LNCaP clone FGC (cell line): Measurements from ENCODE around the gene HMGCLL1.

Experiments
- DNase-seq: peaks from one replicate; pipeline ENCODE4 v3.0.0-alpha.2; 2011; ENCODE audit warnings: low read depth
- H3K4me3 ChIP-seq: 2 replicates; pipeline ENCODE4 v1.5.1; 2011; ENCODE audit warnings: mild to moderate bottlenecking, low read depth, low read length, control low read depth
- TF ChIP-seq, protein P1 (sequence below): IDR thresholded peaks from 2 replicates; pipeline ENCODE4 v1.5.1; 2012; ENCODE audit warnings: mild to moderate bottlenecking; ENCODE audit not compliant: control insufficient read depth, insufficient read depth; ENCODE audit errors: extremely low read depth

Gene HMGCLL1

DNA sequence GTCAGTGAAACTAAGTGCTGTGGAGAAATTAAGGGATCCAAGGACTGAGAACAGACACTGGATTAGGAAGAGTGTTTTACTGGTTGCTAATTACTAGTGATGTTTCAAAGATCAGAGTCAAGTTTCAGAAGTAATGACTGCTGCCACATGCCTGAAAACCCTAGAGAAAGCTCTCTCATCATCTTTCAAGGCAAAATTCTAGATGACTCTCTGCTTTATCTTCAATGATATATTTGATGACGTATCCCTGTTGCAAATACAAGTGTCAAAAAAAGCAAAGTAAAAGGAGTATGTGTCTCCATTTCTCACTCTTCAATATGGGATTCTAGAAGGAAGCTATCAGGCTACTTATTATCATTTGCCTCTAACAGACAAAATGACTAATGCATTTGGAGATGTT lies 38.0 kb downstream of the HMGCLL1 start:
- H3K4me3 ChIP-seq, result no peak overlapping the region
- TF ChIP-seq, protein P1, sequence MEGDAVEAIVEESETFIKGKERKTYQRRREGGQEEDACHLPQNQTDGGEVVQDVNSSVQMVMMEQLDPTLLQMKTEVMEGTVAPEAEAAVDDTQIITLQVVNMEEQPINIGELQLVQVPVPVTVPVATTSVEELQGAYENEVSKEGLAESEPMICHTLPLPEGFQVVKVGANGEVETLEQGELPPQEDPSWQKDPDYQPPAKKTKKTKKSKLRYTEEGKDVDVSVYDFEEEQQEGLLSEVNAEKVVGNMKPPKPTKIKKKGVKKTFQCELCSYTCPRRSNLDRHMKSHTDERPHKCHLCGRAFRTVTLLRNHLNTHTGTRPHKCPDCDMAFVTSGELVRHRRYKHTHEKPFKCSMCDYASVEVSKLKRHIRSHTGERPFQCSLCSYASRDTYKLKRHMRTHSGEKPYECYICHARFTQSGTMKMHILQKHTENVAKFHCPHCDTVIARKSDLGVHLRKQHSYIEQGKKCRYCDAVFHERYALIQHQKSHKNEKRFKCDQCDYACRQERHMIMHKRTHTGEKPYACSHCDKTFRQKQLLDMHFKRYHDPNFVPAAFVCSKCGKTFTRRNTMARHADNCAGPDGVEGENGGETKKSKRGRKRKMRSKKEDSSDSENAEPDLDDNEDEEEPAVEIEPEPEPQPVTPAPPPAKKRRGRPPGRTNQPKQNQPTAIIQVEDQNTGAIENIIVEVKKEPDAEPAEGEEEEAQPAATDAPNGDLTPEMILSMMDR, result no peak
- no peak for DNase-seq

DNA sequence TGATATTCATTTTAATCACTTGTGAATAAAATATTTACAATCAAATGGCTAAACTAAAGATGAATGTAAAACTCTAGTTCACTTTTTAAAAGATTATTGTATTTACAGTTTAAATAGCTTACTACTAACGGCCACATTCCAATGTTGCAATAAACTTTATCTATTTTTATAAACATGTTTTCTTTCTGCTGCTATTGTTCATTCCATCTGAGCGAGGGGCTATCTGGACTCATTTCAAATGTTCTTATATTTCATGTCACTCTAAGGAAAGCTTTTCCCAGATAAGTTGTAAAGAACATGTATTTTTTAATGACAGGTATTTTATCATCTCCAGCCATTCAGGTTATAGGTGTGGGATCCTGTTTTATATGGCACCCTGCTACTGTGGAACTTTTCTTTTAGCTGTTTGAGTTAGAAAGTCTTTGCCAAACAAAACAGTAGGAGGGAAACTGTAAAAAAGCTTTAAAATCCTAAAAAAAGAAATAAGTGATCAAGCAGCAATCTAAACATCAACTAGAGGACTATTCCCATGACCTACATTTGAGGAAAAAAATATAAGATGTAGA lies 42.5 kb downstream of the HMGCLL1 start:
- no peak overlapping the region for H3K4me3 ChIP-seq
- DNase-seq, result no peak
- TF ChIP-seq, protein P1, result no peak

DNA sequence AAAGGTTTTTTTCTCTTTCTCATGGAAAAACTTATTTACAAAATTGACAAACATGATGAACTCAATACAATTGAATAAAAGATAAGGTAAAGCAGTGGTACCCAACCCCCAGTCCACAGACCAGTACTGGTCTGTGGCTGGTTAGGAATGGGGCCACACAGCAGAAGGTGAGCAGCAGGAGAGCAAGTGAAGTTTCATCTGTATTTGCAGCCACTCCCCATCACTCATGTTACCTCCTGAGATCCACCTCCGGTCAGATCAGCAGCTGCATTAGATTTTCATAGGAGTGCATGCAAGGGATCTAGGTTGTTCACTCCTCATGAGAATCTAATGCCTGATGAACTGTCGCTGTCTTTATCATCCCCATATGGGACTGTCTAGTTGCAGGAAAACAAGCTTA lies 47.5 kb downstream of the HMGCLL1 start:
- TF ChIP-seq, protein P1, result no peak
- H3K4me3 ChIP-seq, result no peak overlapping the region
- no peak for DNase-seq

DNA sequence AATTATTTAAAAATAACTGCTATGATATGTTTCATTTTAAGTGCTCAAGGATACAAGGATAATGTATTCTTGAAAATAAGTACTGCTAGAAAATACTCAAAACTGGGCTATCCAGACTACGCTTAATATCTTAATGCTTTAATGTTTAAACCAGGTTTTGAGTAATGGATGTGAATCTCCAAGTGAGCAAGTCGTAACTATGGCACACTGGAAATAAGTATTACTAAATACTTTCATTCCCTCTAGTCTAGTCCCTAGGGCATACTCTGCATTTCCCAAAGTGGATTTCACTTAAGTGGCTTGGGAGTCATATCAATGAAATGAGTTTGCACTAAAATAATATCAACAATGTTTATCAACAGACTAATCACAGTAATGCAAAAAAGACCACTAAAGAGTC lies 48.1 kb downstream of the HMGCLL1 start:
- TF ChIP-seq, protein P1, result no peak
- H3K4me3 ChIP-seq, result no peak overlapping the region
- DNase-seq, result no peak

DNA sequence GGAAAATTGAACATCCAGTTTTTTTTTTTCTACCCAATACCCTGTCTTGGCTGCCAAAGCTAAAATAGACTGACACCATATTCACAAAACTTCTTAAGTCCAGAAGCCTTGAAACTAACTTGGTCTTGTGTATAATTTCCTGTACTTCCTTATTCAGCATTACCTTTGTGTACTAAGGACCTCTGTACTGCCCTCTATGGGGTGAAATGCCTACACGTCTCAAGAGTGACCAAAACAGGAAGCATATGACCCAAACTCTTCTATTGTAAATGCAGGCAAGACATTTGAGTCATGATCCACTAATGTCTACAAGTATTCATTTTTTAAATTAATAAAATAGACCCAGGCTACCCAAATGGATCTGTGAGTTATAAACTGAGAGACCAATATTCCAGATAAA lies 50.4 kb downstream of the HMGCLL1 start:
- no peak overlapping the region for H3K4me3 ChIP-seq
- TF ChIP-seq, protein P1, result peak; percentile 44
- DNase-seq, result no peak

DNA sequence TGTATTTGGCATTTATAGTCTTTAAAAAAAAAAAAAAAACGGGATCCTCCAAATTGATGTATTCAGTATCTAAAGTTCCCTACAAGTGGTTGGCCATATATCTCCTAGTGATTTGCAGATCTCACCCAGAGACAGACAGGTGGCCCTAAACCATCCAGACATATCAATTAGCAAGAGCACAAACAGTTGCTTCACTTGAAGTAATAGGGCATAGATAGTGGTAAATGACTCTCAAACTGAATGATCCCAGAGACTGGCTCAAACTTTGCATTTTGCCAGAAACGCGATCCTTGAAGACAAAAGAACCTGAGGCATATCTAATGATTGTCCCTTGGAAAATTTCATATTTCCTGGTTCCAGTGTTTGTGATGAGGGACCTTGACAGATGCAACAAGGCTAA lies 54.6 kb downstream of the HMGCLL1 start:
- DNase-seq, result no peak
- no peak overlapping the region for H3K4me3 ChIP-seq
- TF ChIP-seq, protein P1, result no peak

DNA sequence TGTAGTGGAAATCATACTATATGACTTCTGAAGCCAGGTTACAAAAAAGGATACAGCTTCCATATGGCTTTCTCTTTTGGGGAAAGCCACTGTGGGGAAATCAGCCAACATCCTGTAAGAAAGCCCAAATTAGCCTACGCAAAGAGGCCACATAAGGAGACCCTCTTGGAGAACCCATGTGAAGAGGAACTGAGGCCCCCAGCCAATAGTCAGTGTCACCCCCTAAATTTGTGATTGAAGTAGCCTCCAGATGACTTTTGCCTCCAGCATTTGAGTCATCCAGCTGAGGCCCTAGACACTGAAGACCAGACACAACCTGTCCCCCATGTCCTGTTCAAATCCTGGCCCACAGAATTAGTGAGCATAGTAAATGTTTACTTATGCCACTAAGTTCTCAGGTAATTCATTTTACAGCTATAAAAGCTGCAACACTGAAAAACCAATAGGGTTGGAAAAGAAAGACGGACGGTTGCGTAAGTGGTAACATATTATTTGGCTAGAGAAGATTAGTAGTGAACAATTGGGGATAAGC lies 60.4 kb downstream of the HMGCLL1 start:
- no peak overlapping the region for H3K4me3 ChIP-seq
- DNase-seq, result no peak
- TF ChIP-seq, protein P1, result no peak
